Measurements from ENCODE around the gene TAS2R30.

Gene TAS2R30

GRCh38 chr12:11154400-11154925 is 20.0 kb upstream of the TAS2R30 start:
- TF ChIP-seq, protein P1, sequence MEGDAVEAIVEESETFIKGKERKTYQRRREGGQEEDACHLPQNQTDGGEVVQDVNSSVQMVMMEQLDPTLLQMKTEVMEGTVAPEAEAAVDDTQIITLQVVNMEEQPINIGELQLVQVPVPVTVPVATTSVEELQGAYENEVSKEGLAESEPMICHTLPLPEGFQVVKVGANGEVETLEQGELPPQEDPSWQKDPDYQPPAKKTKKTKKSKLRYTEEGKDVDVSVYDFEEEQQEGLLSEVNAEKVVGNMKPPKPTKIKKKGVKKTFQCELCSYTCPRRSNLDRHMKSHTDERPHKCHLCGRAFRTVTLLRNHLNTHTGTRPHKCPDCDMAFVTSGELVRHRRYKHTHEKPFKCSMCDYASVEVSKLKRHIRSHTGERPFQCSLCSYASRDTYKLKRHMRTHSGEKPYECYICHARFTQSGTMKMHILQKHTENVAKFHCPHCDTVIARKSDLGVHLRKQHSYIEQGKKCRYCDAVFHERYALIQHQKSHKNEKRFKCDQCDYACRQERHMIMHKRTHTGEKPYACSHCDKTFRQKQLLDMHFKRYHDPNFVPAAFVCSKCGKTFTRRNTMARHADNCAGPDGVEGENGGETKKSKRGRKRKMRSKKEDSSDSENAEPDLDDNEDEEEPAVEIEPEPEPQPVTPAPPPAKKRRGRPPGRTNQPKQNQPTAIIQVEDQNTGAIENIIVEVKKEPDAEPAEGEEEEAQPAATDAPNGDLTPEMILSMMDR (IDR thresholded peaks at IDR 0.05; ENCODE audit: borderline replicate concordance, insufficient read depth, low read depth, low read length), result no peak
- no peak overlapping the region for H3K4me3 ChIP-seq (ENCODE audit: low read depth, low read length)

DNA sequence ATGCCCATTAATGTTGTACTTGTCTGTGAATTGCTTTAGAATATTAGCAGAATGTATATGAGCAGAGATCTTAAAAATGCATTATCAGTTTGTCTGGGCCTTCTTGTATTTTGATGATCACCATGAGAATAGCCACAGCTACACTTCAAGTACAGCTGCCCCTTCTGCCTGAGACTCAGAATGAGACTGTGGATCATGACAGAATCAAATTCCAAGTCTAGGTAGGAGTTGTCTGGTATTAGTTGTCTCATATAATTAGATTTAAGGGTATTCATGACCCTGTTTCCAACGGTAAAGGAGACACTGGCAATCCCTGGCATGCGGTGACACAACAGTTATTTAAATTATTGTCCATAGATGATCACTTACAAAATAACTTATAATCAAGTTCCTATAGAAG is 18.3 kb upstream of the TAS2R30 start:
- no peak overlapping the region for H3K4me3 ChIP-seq (ENCODE audit: low read depth, low read length)
- TF ChIP-seq, protein P1 (IDR thresholded peaks at IDR 0.05; ENCODE audit: borderline replicate concordance, insufficient read depth, low read depth, low read length), result no peak

DNA sequence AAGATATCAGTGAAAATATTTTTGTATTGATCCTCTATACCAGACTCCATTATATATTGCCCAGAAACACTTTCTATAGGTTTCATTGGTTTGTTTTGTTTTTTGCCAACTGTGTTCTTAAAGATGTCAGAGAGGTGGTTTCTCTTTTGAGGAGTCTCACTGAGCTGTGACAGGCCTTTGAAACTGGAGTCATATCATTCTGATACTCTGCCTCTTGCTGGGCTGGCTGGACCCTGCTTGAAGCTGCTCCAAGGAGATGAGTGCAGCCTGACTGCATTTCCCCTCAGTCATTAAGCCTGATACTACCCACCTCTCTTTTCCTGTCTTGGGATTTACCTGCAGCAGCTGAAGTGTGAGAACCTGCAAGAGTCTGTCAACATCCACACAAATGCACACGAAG is 16.4 kb upstream of the TAS2R30 start:
- H3K4me3 ChIP-seq (ENCODE audit: low read depth, low read length), result no peak overlapping the region
- TF ChIP-seq, protein P1 (IDR thresholded peaks at IDR 0.05; ENCODE audit: borderline replicate concordance, insufficient read depth, low read depth, low read length), result no peak

- H3K4me3 ChIP-seq (ENCODE audit: low read depth, low read length), result no peak overlapping the region
- TF ChIP-seq, protein P1 (IDR thresholded peaks at IDR 0.05; ENCODE audit: borderline replicate concordance, insufficient read depth, low read depth, low read length), result no peak
Measured at GRCh38 chr12:11147420-11147819, 13.0 kb upstream of the TAS2R30 start.

DNA sequence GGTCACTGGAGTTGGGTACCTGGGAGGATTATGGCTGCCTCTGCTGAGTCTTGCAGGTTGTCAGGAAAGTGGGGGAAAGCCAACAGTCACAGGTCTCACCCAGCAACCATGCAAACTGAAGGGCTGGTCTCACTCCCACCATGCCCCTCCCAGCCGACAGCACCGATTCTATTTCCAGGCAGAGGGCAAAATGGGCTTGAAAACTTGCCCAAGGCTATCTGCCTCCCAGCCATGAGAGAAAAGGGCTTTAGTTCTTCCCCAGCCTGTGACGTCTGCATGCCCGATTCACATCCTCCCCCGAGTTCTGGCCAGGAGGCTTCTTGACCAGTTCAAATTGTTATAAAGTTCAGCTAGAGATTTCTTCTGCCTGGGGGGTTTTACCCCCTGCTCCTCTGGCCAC is 9.9 kb upstream of the TAS2R30 start:
- no peak overlapping the region for H3K4me3 ChIP-seq (ENCODE audit: low read depth, low read length)
- TF ChIP-seq, protein P1 (IDR thresholded peaks at IDR 0.05; ENCODE audit: borderline replicate concordance, insufficient read depth, low read depth, low read length), result no peak

- TF ChIP-seq, protein P1 (IDR thresholded peaks at IDR 0.05; ENCODE audit: borderline replicate concordance, insufficient read depth, low read depth, low read length), result no peak
- no peak overlapping the region for H3K4me3 ChIP-seq (ENCODE audit: low read depth, low read length)
Measured at GRCh38 chr12:11143352-11143751, 8.9 kb upstream of the TAS2R30 start.

GRCh38 chr12:11136075-11136474 is 1.6 kb upstream of the TAS2R30 start:
- TF ChIP-seq, protein P1 (IDR thresholded peaks at IDR 0.05; ENCODE audit: borderline replicate concordance, insufficient read depth, low read depth, low read length), result no peak
- no peak overlapping the region for H3K4me3 ChIP-seq (ENCODE audit: low read depth, low read length)
